MM.1S (cell line): Measurements from ENCODE around the gene GRXCR2.

Source experiments
- EZH2 ChIP-seq: fragments of 300-600 bp; sonication (generic); optimal IDR thresholded peaks from 2 replicates; pipeline ENCODE3; 2017; ENCODE audit warnings: low read depth, mild to moderate bottlenecking, antibody characterized with exemption, low read length, mixed read lengths
- EZH2phosphoT487 ChIP-seq: fragments of 300-600 bp; sonication (generic); IDR thresholded peaks from 2 replicates; pipeline ENCODE4 v1.6.1; 2018; ENCODE audit warnings: antibody characterized with exemption, low read length
- TF ChIP-seq, protein P1 (sequence below): fragments of 300-600 bp; sonication (generic); IDR thresholded peaks from 2 replicates; pipeline ENCODE4 v1.5.1; 2016; ENCODE audit warnings: antibody characterized with exemption, low read length, mixed read lengths

DNA sequence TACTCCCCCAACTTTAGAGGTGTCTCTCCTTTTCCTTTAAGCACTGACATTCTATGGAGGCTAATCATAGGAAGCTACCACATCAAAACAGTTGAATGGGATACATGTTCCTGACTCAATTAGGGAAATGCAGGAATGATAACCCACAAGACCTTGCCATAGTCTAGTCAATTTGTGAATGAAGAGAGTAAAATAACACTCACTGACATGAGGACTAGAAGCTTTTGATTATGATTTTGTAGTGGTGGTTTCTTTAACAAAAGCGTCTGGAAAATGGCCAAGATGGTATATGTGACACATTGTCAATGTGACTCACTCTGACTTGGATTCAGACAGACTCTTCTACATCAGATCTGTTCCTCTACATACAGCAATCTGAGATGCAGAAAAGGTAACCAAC, 24.0 kb downstream of the GRXCR2 start:
- TF ChIP-seq, protein P1, sequence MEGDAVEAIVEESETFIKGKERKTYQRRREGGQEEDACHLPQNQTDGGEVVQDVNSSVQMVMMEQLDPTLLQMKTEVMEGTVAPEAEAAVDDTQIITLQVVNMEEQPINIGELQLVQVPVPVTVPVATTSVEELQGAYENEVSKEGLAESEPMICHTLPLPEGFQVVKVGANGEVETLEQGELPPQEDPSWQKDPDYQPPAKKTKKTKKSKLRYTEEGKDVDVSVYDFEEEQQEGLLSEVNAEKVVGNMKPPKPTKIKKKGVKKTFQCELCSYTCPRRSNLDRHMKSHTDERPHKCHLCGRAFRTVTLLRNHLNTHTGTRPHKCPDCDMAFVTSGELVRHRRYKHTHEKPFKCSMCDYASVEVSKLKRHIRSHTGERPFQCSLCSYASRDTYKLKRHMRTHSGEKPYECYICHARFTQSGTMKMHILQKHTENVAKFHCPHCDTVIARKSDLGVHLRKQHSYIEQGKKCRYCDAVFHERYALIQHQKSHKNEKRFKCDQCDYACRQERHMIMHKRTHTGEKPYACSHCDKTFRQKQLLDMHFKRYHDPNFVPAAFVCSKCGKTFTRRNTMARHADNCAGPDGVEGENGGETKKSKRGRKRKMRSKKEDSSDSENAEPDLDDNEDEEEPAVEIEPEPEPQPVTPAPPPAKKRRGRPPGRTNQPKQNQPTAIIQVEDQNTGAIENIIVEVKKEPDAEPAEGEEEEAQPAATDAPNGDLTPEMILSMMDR = no peak
- TF ChIP-seq EZH2 (no peak), EZH2phosphoT487 (no peak)
